Astrocyte (in vitro differentiated cells and primary cell): Measurements from ENCODE around the gene CCDC197.

Experiments
- CTCF ChIP-seq: IDR thresholded peaks from 2 replicates; pipeline ENCODE4 v1.5.1; 2011; ENCODE audit warnings: low read depth, mild to moderate bottlenecking, inconsistent platforms, low read length, moderate library complexity; ENCODE audit not compliant: insufficient read depth
- EZH2 ChIP-seq: IDR thresholded peaks from 2 replicates; pipeline ENCODE4 v1.6.1; 2012; ENCODE audit warnings: mild to moderate bottlenecking, low read length, inconsistent platforms; ENCODE audit not compliant: insufficient read depth

- TF ChIP-seq CTCF (no peak), EZH2 (no peak)
These were observed 25.7 kb downstream of the CCDC197 start for GRCh38 chr14:94022532-94023411.
